SKM-1 (cell line): ENCODE results near the gene FAM83C.

Experiments used
- DNase-seq: peaks from one replicate; lab custom pipeline; 2025; ENCODE audit not compliant: unreplicated experiment; lab: John Stamatoyannopoulos, UW

Gene FAM83C

DNA sequence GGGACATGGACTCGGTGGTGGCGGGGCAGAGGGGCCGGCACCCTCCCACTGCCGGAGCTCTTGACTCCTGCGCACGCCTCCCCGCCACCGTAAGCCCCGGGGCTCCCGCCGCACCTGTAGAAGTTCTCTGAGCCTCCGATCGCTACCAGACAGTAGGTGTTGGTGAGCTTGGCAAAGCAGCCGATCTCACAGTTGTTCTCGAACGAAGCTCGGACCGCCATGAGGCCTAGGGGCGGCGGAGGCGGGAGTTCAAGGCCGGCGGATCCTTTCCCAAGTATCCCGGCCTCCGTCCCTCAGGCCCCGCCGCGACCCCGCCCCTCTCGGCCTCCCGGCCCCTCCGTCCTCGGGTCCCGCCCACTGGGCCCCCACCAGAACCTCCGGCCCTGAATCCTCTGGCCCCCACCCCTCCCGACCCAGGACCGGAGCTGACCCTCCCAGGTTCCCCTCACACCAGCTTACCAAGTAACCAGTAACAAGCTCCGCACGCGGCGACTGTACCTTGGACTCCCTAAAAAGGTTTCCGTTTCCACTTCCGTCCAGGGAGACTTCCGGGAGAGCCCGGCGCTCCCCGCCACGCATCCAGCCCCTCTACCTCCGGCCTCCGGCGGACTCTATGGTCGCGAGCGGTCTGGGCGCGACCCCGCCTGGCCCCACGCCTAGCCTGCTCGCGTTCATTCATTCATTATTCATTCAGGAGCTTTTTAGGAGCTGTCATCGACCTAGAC, 7.8 kb downstream of the FAM83C start, which contains the start of gene EIF6:
Gene EIF6 (minus strand): TSS at position 506 of the 725 bp plus-strand sequence. CDS start 285 bp downstream, at position 221.
- peak; percentile 77 for DNase-seq

DNA sequence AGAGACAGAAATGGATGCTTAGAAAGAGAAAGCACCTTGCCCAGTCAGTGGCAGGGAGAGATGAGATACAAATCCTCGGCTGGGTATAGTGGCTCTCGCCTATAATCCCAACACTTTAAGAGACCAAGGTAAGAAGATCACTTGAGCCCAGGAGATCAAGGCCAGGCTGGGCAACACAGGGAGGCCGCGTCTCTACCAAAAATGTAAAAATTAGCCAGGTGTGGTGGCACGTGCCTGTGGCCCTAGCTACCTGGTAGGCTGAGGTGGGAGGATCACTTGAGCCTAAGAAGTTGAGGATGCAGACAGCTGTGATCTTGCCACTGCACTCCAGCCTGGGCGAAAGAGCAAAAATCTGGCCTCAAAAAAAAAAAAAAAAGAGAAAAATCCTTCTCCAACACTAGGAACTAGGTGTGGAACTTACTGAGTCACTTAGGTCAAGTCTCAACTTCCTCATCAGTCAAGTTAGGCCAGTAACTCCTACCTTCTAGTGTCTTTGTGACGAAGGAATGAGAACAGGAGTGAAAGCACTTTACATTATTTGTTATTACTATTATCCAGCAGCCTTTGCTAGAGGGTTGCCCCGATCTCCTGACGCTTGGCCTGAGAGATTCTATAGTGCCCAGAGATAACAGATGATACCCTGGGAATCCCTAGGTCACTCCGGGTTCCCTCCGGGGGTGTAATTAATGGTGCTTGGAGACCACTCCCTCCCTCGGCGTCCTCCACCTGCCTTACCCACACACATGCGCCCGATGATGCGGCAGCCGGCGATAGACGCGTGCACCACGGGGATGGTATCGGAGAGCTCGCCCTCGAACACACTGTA, 8.6 kb downstream of the FAM83C start:
- DNase-seq, result no peak

GRCh38 chr20:35281506-35282101, 10.6 kb downstream of the FAM83C start:
- no peak for DNase-seq

- no peak for DNase-seq
These were observed 11.7 kb downstream of the FAM83C start for GRCh38 chr20:35280523-35280922.

DNA sequence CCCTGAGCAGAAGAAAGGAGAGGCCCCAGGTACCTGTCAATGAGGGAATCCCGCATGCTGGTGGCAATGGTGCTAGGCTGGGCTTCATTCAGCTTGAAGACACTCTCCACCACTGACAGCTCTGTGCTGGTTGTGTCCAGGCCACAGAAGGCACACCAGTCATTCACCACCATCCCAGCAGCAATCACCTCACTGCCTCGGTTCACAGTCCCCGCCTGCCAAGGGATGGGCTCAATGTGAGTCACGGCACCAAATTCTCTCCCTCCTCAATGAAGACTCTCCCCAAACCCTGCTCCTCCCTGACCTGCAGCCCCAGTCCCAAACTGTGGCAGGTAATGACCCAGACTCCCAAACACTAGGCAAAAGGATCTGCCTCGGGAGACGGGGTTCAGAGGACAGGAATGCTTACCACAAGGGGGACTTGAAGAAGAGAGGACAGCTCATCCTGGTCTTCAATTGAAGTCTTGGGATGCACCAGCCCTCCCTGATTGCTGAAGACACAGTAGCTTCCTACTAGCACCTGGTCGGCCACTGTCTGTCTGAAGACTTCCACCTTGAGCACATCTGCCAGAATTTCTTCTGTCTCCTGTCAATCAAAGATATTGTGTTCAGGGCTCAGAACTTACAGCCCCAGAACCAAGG, 12.6 kb downstream of the FAM83C start:
- no peak for DNase-seq

DNA sequence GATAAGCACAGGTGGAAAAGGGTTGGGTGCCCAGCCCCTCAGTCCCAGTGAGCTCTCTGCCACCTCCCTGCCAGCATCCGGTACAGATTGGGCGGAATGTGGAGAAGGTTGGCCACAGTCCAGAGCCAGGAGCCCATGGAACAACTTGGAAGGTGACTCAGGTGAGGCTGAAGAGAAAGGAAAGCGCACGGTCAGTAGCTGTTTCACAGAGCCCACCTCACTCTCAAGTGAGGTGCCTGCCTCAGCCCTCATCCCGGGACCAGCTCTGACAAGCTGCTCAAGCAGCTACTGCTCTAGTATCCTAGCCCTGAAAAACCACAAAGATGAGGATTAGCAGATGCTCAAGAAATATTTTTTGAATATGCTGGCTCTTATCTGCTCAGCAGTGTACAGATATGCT, 13.2 kb downstream of the FAM83C start:
- DNase-seq, result no peak

DNA sequence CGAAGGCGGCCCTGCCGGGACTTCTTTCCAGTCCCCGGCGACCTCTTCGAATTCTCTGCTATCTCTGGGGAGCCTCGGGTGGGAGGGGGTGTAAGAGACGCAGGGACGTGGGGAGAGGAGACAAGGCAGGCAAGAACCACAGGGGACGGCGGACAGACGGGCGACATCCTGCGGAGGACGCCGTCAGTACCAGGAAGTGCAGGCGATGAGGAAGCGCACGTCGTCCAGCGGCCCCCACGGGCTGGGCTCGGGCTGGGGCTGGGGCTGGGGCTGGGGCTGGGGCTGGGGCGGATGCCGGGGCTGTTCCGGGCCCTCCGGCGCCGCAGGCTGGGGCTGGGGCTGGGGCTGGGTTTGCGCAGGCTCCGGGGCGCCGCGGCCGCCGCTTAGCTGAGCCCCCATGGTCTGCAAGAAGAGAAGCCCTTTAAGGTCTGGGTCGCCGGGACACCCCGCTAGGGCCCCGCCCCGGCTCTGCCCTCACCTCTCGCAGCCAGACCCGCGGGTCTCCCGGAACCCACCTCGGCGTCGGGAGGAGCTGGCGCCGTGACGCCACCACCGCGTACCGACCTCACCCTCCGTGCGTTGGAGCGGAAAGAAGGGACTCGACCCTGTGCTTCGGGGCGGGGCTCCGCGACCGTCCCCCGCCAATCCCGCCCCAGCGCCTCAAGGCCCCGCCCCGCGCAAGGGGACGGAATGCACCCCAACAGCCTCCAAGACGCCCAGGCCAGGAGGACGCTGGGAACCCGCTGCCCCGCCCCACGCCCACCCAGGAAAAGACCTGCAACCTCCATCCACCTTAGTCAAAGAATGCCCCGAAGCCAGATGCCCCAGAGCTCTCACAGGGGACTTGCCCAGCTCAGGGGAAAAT, 14.5 kb downstream of the FAM83C start, which contains the start of gene MMP24OS:
Gene MMP24OS (minus strand): TSS at position 592 of the 865 bp plus-strand sequence. CDS start 193 bp downstream, at position 399.
- DNase-seq, result no peak

GRCh38 chr20:35277127-35277526, 15.1 kb downstream of the FAM83C start:
- no peak for DNase-seq

DNA sequence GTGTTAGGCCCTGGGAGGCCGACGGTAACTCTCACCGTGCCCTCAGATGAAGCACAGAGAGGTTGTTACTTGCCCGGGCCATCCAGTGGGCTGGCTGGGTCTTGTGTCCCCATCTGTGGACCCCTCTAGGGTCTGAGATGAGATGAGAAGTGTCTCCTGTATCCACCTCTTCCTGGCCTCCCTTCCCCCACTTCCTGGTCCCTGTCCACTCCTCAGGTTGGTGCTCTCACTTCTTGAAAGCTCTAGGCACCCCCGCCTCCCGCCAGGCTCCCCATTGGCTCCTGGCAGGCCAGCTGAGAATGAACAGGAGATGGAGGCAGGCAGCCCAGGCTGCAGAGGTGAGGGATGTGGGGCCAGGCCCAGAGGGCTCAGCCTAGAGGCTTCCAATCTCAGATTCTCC, 15.8 kb downstream of the FAM83C start:
- DNase-seq, result no peak

- DNase-seq, result no peak
These were observed 16.4 kb downstream of the FAM83C start for GRCh38 chr20:35275741-35276251.

GRCh38 chr20:35274172-35275092, 17.8 kb downstream of the FAM83C start:
- no peak for DNase-seq

GRCh38 chr20:35273449-35274171, 18.6 kb downstream of the FAM83C start:
- no peak for DNase-seq

DNA sequence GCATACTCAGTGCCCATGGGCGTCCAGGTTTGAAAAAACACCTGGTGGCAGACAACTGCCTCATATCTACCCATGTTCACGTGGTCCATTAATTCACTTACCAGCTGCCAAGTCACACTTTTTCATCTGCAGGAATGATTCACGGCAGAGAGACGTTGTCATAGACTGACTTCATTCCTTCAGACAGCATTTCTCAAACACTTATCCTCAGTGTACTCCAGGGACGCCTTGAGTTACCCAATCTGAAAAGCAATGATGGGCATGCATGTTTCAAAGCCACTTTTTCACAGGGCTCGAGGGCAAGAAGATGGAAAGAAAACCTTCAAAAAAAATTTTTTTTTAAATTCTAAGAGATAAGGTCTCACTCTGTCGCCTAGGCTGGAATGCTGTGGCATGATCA, 20.3 kb downstream of the FAM83C start:
- DNase-seq, result no peak

GRCh38 chr20:35271073-35271882, 20.9 kb downstream of the FAM83C start:
- DNase-seq, result no peak

DNA sequence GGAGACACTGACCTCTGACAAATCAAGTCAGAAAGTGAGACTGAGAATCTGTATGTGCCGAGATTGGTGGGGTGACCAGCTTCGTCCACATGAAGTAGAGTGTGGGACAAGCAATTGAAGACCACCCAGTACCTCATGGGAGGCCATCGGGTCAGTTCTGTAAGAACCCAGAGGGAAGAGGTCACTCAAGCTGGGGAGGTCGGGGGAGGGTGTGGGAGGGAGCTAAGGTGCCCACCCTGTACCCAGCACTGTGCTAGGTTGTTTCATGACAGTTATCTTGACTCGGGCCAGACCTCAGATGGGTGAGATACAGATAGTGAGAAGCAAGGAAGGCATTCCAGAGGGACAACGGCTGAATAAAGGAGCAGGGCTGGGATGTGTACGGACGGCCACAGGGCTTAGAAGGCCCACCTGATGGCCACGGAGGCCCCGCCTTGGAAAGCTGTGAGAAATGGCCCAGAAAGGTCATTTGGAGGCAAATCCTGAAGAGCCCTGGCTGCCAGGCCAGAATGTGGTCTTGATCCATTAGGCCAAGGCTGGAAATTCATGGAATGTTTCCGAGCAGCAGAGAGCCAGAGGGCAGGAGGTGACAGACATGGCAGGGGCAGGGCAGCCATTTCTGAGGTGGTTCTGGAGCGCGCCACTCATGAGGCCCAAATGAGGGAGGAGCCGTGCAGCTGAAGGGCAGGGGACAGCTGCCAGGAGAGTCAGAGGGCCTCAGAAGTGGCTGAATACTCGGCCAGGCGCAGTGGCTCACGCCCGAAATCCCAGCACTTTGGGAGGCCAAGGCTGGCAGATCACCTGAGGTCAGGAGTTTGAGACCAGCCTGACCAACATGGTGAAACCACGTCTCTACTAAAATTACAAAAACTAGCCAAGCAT, 22.0 kb downstream of the FAM83C start:
- no peak for DNase-seq

- peak; percentile 77 for DNase-seq
These were observed 23.0 kb downstream of the FAM83C start for GRCh38 chr20:35269055-35269781.
